Kidney (tissue), 14 donors: ENCODE measurements around the gene SBF2. TPM values are rescaled to one million over a fixed set of nuclear protein-coding genes. Genes with fewer than 3 reads are reported as not detected.

Source experiments
- DNase-seq, 5 donors: peaks; one replicate each; pipeline ENCODE4 v3.0.0-alpha.2; 2013 to 2020
- FAIRE-seq: peaks from 2 replicates; lab custom pipeline; 2012; peaks lifted over from hg19 to GRCh38; lab: Jason Lieb, UNC
- H3K27ac ChIP-seq, 2 donors: one replicate each; pipeline ENCODE4 v1.7.0; 2013; ENCODE audit warnings: low read depth in 2 of 2, low read length in 2 of 2, inconsistent platforms in 1 of 2
- H3K27me3 ChIP-seq: one replicate; pipeline ENCODE4 v1.7.1; 2013; ENCODE audit warnings: low read length, inconsistent platforms; ENCODE audit not compliant: control insufficient read depth, insufficient read depth
- H3K36me3 ChIP-seq, 3 donors: one replicate each; pipeline versions ENCODE4 v1.7.0 to v1.7.1; 2013; ENCODE audit warnings: low read length in 3 of 3, control low read depth in 1 of 3, inconsistent platforms in 1 of 3; ENCODE audit not compliant: insufficient read depth in 3 of 3, control insufficient read depth in 2 of 3
- H3K4me1 ChIP-seq, 3 donors: one replicate each; pipeline versions ENCODE4 v1.7.0 to v1.7.1; 2013; ENCODE audit warnings: low read length in 3 of 3, inconsistent platforms in 1 of 3, low read depth in 1 of 3; ENCODE audit not compliant: control insufficient read depth in 2 of 3, insufficient read depth in 2 of 3
- H3K4me3 ChIP-seq, 3 donors: one replicate each; pipeline versions ENCODE4 v1.7.0 to v1.8.1; 2013; ENCODE audit warnings: low read length in 3 of 3, control low read depth in 1 of 3, inconsistent platforms in 1 of 3
- H3K9ac ChIP-seq, 3 donors: one replicate each; pipeline versions ENCODE4 v1.7.0 to v1.7.1; 2013; ENCODE audit warnings: low read length in 3 of 3, control low read depth in 1 of 3, inconsistent platforms in 1 of 3
- H3K9me3 ChIP-seq, 3 donors: one replicate each; pipeline versions ENCODE4 v1.7.0 to v1.7.1; 2013; ENCODE audit warnings: low read length in 3 of 3, control low read depth in 1 of 3, inconsistent platforms in 1 of 3; ENCODE audit not compliant: control insufficient read depth in 2 of 3, insufficient read depth in 1 of 3
- intact Hi-C: fragments of 100-400 bp; cut with DNase I; formaldehyde crosslinking; loops from one replicate; pipeline ENCODE4 v1.11.1; 2022
- polyA plus RNA-seq: library from polyadenylated mRNA; stranded (reverse); fragments of 350-450 nt; fragmentation: Illumina TruSeq; extraction: RNeasy Lipid Tissue Mini Kit (QIAGEN cat#74804); gene quantifications from one replicate; pipeline ENCODE4 v1.2.3, GENCODE V29; 2014; ENCODE audit warnings: low read depth, low replicate concordance; ENCODE audit not compliant: insufficient read depth
- total RNA-seq: library from RNA; stranded (reverse); fragmentation: NEBNext Ultra II Directional; extraction: Animal tissue kit (Norgen Biotek cat#: 25700); gene quantifications from one replicate; pipeline ENCODE4 v1.2.1, GENCODE V29; 2021
- TF ChIP-seq, protein P1 (sequence below): IDR thresholded peaks from 3 replicates; pipeline ENCODE4 v1.5.1; 2012; ENCODE audit warnings: mild to moderate bottlenecking, moderate library complexity, borderline replicate concordance; ENCODE audit not compliant: insufficient read depth; ENCODE audit errors: extremely low read depth
- donor health status: control.
- donor health status: control.
- donor health status: control.
- donor health status: control.
- donor health status: control.
- donor health status: DM: yes; HTN: yes; CAD: no.
- donor health status: Normal renal cell carcinoma (clear cell type).

Gene SBF2
- total and polyA plus RNA-seq, 2 donors from 2014 or later: 13.1 to 55.4 TPM

DNA sequence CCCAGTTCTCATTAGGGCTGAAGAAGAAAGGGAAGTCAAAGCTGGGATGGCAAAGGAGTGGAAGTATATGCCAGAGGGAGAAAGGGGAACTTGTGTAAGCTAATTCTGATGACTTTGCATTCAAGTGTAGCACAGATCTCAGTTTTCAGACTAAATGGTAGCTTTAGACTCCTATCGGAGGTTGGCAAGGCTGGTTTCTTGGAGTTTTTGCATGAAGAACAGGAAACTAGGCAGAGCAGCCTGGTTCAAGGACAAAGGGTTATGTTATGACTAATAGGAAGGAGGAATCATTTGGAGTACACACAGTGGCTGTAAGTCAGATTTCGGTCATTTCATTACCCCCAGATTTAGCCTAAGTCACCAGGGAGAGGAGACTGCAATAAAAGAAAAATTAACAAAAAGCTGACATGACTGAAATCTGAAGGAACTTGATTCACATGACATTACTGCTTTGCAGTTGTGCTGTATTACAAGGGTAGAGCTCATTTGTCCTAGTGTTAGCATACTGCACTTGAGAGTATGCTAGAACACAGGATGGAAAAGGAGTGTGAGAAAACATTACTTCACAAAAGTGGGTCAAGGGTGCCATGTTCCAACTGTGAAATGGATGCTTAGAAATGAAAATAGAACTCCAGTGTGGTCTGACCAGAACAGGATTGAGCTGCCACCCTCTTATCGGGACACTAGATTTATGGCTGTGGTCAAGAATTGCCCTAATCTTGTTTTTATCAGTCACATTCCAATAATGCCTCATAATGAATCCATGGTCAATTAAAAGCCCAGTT lies 34.5 kb upstream of the SBF2 start:
- TF ChIP-seq, protein P1, sequence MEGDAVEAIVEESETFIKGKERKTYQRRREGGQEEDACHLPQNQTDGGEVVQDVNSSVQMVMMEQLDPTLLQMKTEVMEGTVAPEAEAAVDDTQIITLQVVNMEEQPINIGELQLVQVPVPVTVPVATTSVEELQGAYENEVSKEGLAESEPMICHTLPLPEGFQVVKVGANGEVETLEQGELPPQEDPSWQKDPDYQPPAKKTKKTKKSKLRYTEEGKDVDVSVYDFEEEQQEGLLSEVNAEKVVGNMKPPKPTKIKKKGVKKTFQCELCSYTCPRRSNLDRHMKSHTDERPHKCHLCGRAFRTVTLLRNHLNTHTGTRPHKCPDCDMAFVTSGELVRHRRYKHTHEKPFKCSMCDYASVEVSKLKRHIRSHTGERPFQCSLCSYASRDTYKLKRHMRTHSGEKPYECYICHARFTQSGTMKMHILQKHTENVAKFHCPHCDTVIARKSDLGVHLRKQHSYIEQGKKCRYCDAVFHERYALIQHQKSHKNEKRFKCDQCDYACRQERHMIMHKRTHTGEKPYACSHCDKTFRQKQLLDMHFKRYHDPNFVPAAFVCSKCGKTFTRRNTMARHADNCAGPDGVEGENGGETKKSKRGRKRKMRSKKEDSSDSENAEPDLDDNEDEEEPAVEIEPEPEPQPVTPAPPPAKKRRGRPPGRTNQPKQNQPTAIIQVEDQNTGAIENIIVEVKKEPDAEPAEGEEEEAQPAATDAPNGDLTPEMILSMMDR: no peak
- Histone ChIP-seq H3K27me3 (no peaks in the 10 kb centered on the region), H3K36me3 (no peaks in the 10 kb centered on the region), H3K9ac (no peak overlapping the region), H3K9me3 (no peaks in the 10 kb centered on the region), H3K27ac (peak overlapping the region; percentile 58 to 75), H3K4me1 (peaks cover 0 to 29% (median 21%) of the 10 kb centered on the region in 3 donors), H3K4me3 (no peak overlapping the region)
- DNase-seq: peak in 1 of 5 donors; percentile 55
- intact Hi-C loops: no loop called here
- FAIRE-seq: no peak

GRCh38 chr11:10327254-10327653 lies 33.2 kb upstream of the SBF2 start:
- DNase-seq (no peak), FAIRE-seq (no peak)
- H3K27ac ChIP-seq: peak overlapping the region; percentile 26 to 75
- peaks cover 0 to 39% (median 23%) of the 10 kb centered on the region in 3 donors for H3K4me1 ChIP-seq
- H3K36me3 ChIP-seq: no peaks in the 10 kb centered on the region
- intact Hi-C loops: no loop called here
- no peaks in the 10 kb centered on the region for H3K9me3 ChIP-seq
- no peaks in the 10 kb centered on the region for H3K27me3 ChIP-seq
- TF ChIP-seq, protein P1: no peak
- H3K4me3 ChIP-seq: no peak overlapping the region
- no peak overlapping the region for H3K9ac ChIP-seq

DNA sequence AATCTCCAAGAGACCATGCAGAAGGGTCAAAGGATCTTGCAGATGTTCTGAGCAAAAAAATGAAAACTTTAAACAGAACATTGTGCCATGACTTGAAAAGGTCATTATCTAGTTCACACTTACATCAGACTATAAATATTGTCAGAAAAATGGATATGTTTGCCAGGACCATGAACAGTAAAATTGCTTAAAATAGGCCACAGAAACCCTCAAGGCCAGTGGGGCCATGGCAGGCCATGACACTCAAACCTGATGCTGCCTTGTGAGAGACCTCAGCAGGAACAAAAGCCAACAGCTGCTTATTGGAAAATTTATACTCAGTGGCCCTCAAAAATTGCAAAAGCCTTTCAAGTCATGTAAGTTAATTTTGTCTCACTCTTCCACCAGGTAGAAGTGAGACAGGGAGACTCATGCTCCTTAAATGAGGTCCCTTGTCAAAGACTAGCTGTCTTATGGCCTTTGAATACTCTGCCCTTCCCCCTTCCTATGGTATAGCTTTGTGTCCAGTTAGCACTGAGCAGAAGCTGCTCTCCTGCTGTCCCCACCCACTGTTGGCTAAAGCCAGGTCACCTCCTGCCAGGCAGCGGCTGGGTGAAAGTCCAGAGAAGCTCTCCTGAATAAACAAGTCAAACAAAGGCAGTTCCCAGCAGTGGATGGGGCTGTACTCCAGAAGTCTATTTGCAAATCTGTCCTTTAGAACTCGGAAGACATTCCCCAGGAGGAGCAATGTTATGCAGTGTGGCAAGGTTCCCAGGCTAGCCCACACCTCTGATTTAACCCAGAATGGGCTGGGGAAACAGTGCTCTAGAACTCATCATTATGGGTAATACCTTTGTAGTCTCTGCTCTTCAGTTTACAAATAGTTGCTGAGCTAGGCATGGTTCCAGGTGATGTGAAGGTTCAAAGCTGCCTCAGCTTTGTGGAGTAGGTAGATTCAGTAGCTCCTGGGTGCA lies 32.3 kb upstream of the SBF2 start:
- H3K4me1 ChIP-seq: peaks cover 0 to 39% (median 23%) of the 10 kb centered on the region in 3 donors
- peak in 2 of 5 donors; percentile 41 to 80 for DNase-seq

More for the DNA sequence above, 32.3 kb upstream of the SBF2 start:
- H3K9ac ChIP-seq: peak overlapping the region in 1 of 3 donors; percentile 3
- H3K27me3 ChIP-seq: no peaks in the 10 kb centered on the region
- H3K9me3 ChIP-seq: no peaks in the 10 kb centered on the region
- FAIRE-seq: no peak
- TF ChIP-seq, protein P1: no peak
- H3K27ac ChIP-seq: peak overlapping the region; percentile 26 to 58
- H3K4me3 ChIP-seq: no peak overlapping the region
- no peaks in the 10 kb centered on the region for H3K36me3 ChIP-seq
- intact Hi-C loops: no loop called here
